GM23248 (cell line): Measurements from ENCODE around the gene TTBK1. TPM values are rescaled to one million over a fixed set of nuclear protein-coding genes. Genes with fewer than 3 reads are reported as not detected.

Experiments
- DNase-seq: peaks from one replicate; pipeline ENCODE4 v3.0.0-alpha.2; 2015
- H2AFZ ChIP-seq: fragments of 200-600 bp; sonication (generic); 2 replicates; pipeline ENCODE4 v1.6.1; 2016; ENCODE audit warnings: antibody characterized with exemption
- H3F3A ChIP-seq: fragments of 200-600 bp; sonication (generic); 2 replicates; pipeline ENCODE4 v1.6.1; 2016; ENCODE audit warnings: mild to moderate bottlenecking, antibody characterized with exemption, mixed run types; ENCODE audit not compliant: insufficient read depth
- H3K27ac ChIP-seq: fragments of 200-600 bp; sonication (generic); 2 replicates; pipeline ENCODE4 v1.5.1; 2016; ENCODE audit warnings: mild to moderate bottlenecking
- H3K27me3 ChIP-seq: fragments of 200-600 bp; sonication (generic); replicated peaks from 2 replicates; pipeline ENCODE4 v1.6.1; 2016; ENCODE audit warnings: mild to moderate bottlenecking; ENCODE audit not compliant: insufficient read depth
- H3K36me3 ChIP-seq: fragments of 200-600 bp; sonication (generic); 2 replicates; pipeline ENCODE4 v1.6.1; 2016; ENCODE audit warnings: low read depth, mild to moderate bottlenecking
- H3K4me1 ChIP-seq: fragments of 200-600 bp; sonication (generic); 2 replicates; pipeline ENCODE4 v1.6.1; 2016; ENCODE audit warnings: mild to moderate bottlenecking; ENCODE audit not compliant: insufficient read depth
- H3K4me2 ChIP-seq: fragments of 200-600 bp; sonication (generic); one replicate; pipeline ENCODE4 v1.6.1; 2016; ENCODE audit warnings: mild to moderate bottlenecking; ENCODE audit not compliant: unreplicated experiment
- H3K4me3 ChIP-seq: fragments of 200-600 bp; sonication (generic); 2 replicates; pipeline ENCODE4 v1.5.1; 2016; ENCODE audit warnings: mild to moderate bottlenecking
- H3K79me2 ChIP-seq: fragments of 200-600 bp; sonication (generic); 2 replicates; pipeline ENCODE4 v1.6.1; 2016; ENCODE audit warnings: mild to moderate bottlenecking; ENCODE audit not compliant: insufficient read depth
- H3K9ac ChIP-seq: fragments of 200-600 bp; sonication (generic); 2 replicates; pipeline ENCODE4 v1.6.1; 2016; ENCODE audit warnings: mild to moderate bottlenecking
- H3K9me2 ChIP-seq: fragments of 200-600 bp; sonication (generic); 2 replicates; pipeline ENCODE4 v1.6.1; 2016; ENCODE audit warnings: mixed run types, mild to moderate bottlenecking, moderate library complexity; ENCODE audit not compliant: insufficient read depth
- H3K9me3 ChIP-seq: fragments of 200-600 bp; sonication (generic); one replicate; pipeline ENCODE4 v1.6.1; 2017; ENCODE audit warnings: low read depth
- H4K20me1 ChIP-seq: fragments of 200-600 bp; sonication (generic); 2 replicates; pipeline ENCODE4 v1.6.0; 2016; ENCODE audit not compliant: insufficient read depth
- EZH2 ChIP-seq: fragments of 200-600 bp; sonication (generic); IDR thresholded peaks from 2 replicates; pipeline ENCODE4 v1.6.1; 2018; ENCODE audit warnings: antibody characterized with exemption, mild to moderate bottlenecking; ENCODE audit not compliant: insufficient read depth, poor library complexity, severe bottlenecking
- EZH2phosphoT487 ChIP-seq: fragments of 200-600 bp; sonication (generic); IDR thresholded peaks from 2 replicates; pipeline ENCODE4 v1.6.1; 2018; ENCODE audit warnings: antibody characterized with exemption, moderate library complexity, mild to moderate bottlenecking, low read depth; ENCODE audit not compliant: insufficient read depth
- WGBS, 2 experiments: methylation state at CpG; one replicate each; pipeline ENCODE4 v1.1.6; 2015 to 2017; ENCODE audit warnings: low lambda C conversion rate in 2 of 2, low coverage in 1 of 2; ENCODE audit errors: missing lambda C conversion rate in 2 of 2; 5-methylcytosine and 5-hydroxymethylcytosine counted together
- in situ Hi-C: fragments of 300-500 bp; cut with MboI; formaldehyde crosslinking; loops from 2 replicates; pipeline ENCODE4 v1.15.0; 2020
- polyA plus RNA-seq: library from polyadenylated mRNA; unstranded; fragments of >200 nt; fragmentation: Nextera tagmentation; extraction: Ambion mirVana; gene quantifications from 2 replicates; pipeline ENCODE4 v1.2.1, GENCODE V29; 2016
- total RNA-seq: library from RNA; depleted of rRNA; stranded (reverse); fragments of >200 nt; shearing (Covaris generic); gene quantifications from 2 replicates; pipeline ENCODE4 v1.2.3, GENCODE V29; 2014

TTBK1 gene
- total and polyA plus RNA-seq, 2 experiments from 2014 or later = not detected

GRCh38 chr6:43304361-43304760 is 61.1 kb downstream of the TTBK1 start:
- no peak for DNase-seq
- H3K4me2 ChIP-seq = no peak overlapping the region
- no peak for TF ChIP-seq EZH2phosphoT487
- no peak for TF ChIP-seq EZH2
- H3K36me3 ChIP-seq = no peaks in the 10 kb centered on the region
- in situ Hi-C loops = no loop called here
- H3K4me3 ChIP-seq = no peak overlapping the region
- no peaks in the 10 kb centered on the region for H3K9me3 ChIP-seq
- 48 to 57% methylated on average over 3 of the region's 3 CpGs for WGBS, 2 experiments
- H3K9ac ChIP-seq = no peak overlapping the region
- H3K27me3 ChIP-seq = peaks cover 5% of the 10 kb centered on the region; the same call in 1 of the 2 replicates
- H3K27ac ChIP-seq = no peak overlapping the region
- H3K79me2 ChIP-seq = no peaks in the 10 kb centered on the region
- no peaks in the 10 kb centered on the region for H3K4me1 ChIP-seq
- no peaks in the 10 kb centered on the region for H3F3A ChIP-seq
- no peak overlapping the region for H2AFZ ChIP-seq
- H4K20me1 ChIP-seq = no peaks in the 10 kb centered on the region
- no peaks in the 10 kb centered on the region for H3K9me2 ChIP-seq

DNA sequence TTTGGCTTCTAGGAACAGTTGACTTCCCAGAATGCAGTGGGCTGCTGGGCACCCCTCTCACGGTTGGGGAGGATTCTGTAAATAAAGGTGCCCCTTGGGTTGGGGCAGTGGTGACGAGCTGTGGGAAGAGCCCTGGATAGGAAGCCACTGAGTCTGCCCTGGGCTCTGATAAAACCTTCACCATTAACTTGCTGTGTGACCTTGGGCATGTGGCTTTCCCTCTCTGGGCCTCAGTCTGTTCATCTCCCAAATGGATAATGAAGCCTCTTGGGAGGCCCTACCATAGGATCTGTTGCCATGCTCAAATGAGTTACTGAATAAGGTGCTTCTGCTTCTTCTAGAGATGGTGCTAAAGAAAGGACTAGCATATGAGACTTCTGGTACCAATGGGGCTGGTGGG is 61.6 kb downstream of the TTBK1 start:
- in situ Hi-C loops = no loop called here
- DNase-seq = no peak
- Histone ChIP-seq H3K9me3 (no peaks in the 10 kb centered on the region), H3K27ac (no peak overlapping the region), H3K36me3 (no peaks in the 10 kb centered on the region), H3K4me1 (no peaks in the 10 kb centered on the region), H3F3A (no peaks in the 10 kb centered on the region), H2AFZ (no peak overlapping the region), H3K27me3 (0 out of 2 replicates have a peak, but pooled peaks cover 3% of the 10 kb centered on the region), H3K4me3 (no peak overlapping the region), H3K4me2 (no peak overlapping the region), H3K9ac (no peak overlapping the region), H4K20me1 (no peaks in the 10 kb centered on the region), H3K79me2 (no peaks in the 10 kb centered on the region), H3K9me2 (no peaks in the 10 kb centered on the region)
- 29 to 74% methylated on average over 2 of the region's 2 CpGs for whole genome bisulfite sequencing, 2 experiments
- no peak for TF ChIP-seq EZH2
- TF ChIP-seq EZH2phosphoT487 = no peak

DNA sequence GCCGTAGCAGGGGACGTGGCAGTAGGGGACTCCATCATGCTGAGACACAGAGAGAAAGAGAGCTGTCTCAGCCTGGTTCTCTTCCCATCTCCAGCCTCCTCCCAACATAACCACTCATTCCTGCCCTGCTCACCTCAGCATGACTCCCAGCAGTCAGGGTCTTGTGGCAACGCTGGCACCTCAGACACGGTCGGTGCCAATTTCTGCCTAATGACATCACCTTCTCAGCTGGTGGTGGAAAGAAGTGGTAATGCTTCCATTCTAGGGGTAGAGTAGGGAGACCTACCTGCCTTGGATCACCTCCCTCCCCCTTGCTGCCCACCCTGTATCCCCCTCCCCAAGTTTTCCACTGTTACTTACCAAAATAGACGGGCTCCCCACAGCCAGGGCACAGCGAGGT is 62.8 kb downstream of the TTBK1 start:
- Histone ChIP-seq H3K9ac (no peak overlapping the region), H3K4me2 (no peak overlapping the region), H3K36me3 (no peaks in the 10 kb centered on the region), H3F3A (no peaks in the 10 kb centered on the region), H4K20me1 (no peaks in the 10 kb centered on the region), H2AFZ (no peak overlapping the region), H3K9me3 (no peaks in the 10 kb centered on the region), H3K79me2 (no peaks in the 10 kb centered on the region), H3K27ac (no peak overlapping the region), H3K9me2 (no peaks in the 10 kb centered on the region), H3K27me3 (0 out of 2 replicates have a peak, but pooled peaks cover under 1% of the 10 kb centered on the region), H3K4me3 (no peak overlapping the region), H3K4me1 (no peaks in the 10 kb centered on the region; the same call in 1 of the 2 replicates)
- TF ChIP-seq EZH2phosphoT487 (no peak), EZH2 (no peak)
- WGBS, 2 experiments = 65 to 74% methylated on average over 7 of the region's 7 CpGs
- in situ Hi-C loops = no loop called here
- DNase-seq = no peak

DNA sequence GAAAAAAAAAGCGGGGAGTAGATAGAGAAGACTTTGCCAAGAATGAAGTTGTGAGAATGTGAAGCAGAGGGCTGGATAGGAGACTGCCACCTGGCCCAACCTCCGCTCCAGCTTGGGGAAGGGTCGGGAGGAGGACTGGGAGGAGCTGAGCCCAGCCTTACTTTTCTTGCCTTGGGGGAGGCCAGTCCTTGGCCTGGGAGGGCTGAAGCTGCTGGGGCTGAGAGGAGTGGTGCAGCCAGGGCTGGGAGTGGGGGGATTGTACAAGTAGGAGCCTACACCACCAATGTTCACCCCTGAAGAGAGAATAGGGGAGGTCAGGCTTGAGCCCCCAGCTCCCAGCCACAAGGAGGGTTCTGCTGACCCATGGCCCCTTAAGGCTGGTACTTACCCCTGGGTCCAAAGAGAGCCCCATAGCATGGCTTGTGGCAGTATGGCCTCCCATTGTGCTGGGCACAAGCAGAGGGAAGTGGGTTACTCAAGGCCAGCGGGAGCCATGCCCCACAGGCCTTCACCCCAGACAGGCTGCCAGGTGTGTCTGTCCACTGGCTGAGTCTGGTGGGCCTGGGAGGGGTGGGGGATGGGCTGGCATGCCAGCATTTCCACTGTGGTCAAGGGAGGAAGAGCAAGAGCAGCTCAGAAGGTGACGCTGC is 64.3 kb downstream of the TTBK1 start:
- in situ Hi-C loops = no loop called here
- H3K9me3 ChIP-seq = no peaks in the 10 kb centered on the region
- TF ChIP-seq EZH2 (no peak), EZH2phosphoT487 (no peak)

More for the DNA sequence above, 64.3 kb downstream of the TTBK1 start:
- H2AFZ ChIP-seq = no peak overlapping the region
- no peak for DNase-seq
- H3K4me1 ChIP-seq = no peaks in the 10 kb centered on the region; the same call in 1 of the 2 replicates
- H3K27me3 ChIP-seq = no peaks in the 10 kb centered on the region
- H3F3A ChIP-seq = no peaks in the 10 kb centered on the region
- H3K9me2 ChIP-seq = no peaks in the 10 kb centered on the region
- no peak overlapping the region for H3K4me2 ChIP-seq
- H3K4me3 ChIP-seq = no peak overlapping the region
- H3K27ac ChIP-seq = no peak overlapping the region
- H3K79me2 ChIP-seq = no peaks in the 10 kb centered on the region
- H4K20me1 ChIP-seq = no peaks in the 10 kb centered on the region
- WGBS, 2 experiments = 76 to 79% methylated on average over 5 of the region's 5 CpGs
- no peaks in the 10 kb centered on the region for H3K36me3 ChIP-seq
- no peak overlapping the region for H3K9ac ChIP-seq
